HG03442 (cell line): Measurements from ENCODE around the gene LMTK3.
"Not testable (repeated sequence)": the region's sequence is repeated elsewhere in the genome, so short reads cannot be mapped to it uniquely, and the experiment has no call there.

ENCODE experiments used
- ATAC-seq: cut with Tn5 transposase; IDR thresholded peaks from one replicate; pipeline ENCODE4 v1.9.1; 2021; ENCODE audit warnings: mild to moderate bottlenecking, moderate library complexity; ENCODE audit not compliant: unreplicated experiment

The LMTK3 gene

GRCh38 chr19:48539503-48540096 lies 28.0 kb upstream of the LMTK3 start:
- ATAC-seq: no peak

GRCh38 chr19:48538057-48538456 lies 26.4 kb upstream of the LMTK3 start:
- not testable (repeated sequence) for ATAC-seq

GRCh38 chr19:48537541-48537940 lies 25.9 kb upstream of the LMTK3 start:
- ATAC-seq: no peak

GRCh38 chr19:48533770-48534169 lies 22.1 kb upstream of the LMTK3 start:
- ATAC-seq: no peak

GRCh38 chr19:48530770-48531169 lies 19.1 kb upstream of the LMTK3 start:
- ATAC-seq: no peak

- no peak for ATAC-seq
Measured at GRCh38 chr19:48530066-48530720, 18.6 kb upstream of the LMTK3 start.

GRCh38 chr19:48529156-48529555 lies 17.5 kb upstream of the LMTK3 start:
- ATAC-seq: no peak

GRCh38 chr19:48524732-48525131 lies 13.1 kb upstream of the LMTK3 start:
- no peak for ATAC-seq

- ATAC-seq: no peak
Measured at GRCh38 chr19:48524221-48524620, 12.6 kb upstream of the LMTK3 start.

- ATAC-seq: no peak
Measured at GRCh38 chr19:48520134-48520533, 8.5 kb upstream of the LMTK3 start.

GRCh38 chr19:48519426-48519825 lies 7.8 kb upstream of the LMTK3 start:
- ATAC-seq: not testable (repeated sequence)

GRCh38 chr19:48518207-48518606 lies 6.6 kb upstream of the LMTK3 start:
- ATAC-seq: no peak

GRCh38 chr19:48516536-48516935 lies 4.9 kb upstream of the LMTK3 start:
- ATAC-seq: no peak

- ATAC-seq: no peak
Measured at GRCh38 chr19:48514123-48514458, 2.5 kb upstream of the LMTK3 start.

- ATAC-seq: no peak
Measured at GRCh38 chr19:48513289-48514122, 1.9 kb upstream of the LMTK3 start.

- ATAC-seq: no peak
Measured at GRCh38 chr19:48512504-48513288, 1.1 kb upstream of the LMTK3 start.

GRCh38 chr19:48511321-48511731 lies 309 bp downstream of the LMTK3 start:
- no peak for ATAC-seq

GRCh38 chr19:48510421-48511268 lies 990 bp downstream of the LMTK3 start:
- no peak for ATAC-seq

GRCh38 chr19:48509467-48510194 lies 2.0 kb downstream of the LMTK3 start:
- ATAC-seq: no peak
